Uterus (tissue), 2 donors: Measurements from ENCODE around the gene PCSK4.

Source experiments
- CTCF ChIP-seq, 4 experiments: fragments of 200-600 bp in 2 of 4; fragments of 450-650 bp in 2 of 4; sonication (generic) in 2 of 4; IDR thresholded peaks; one replicate each; pipeline ENCODE4 v1.5.1; 2016 to 2019; ENCODE audit warnings: antibody characterized with exemption in 4 of 4, mild to moderate bottlenecking in 2 of 4, moderate library complexity in 1 of 4
- POLR2A ChIP-seq, 2 donors: fragments of 450-650 bp; IDR thresholded peaks; one replicate each; pipeline ENCODE4 v1.6.1; 2016; ENCODE audit warnings: antibody characterized with exemption in 2 of 2, mild to moderate bottlenecking in 1 of 2, moderate library complexity in 1 of 2

- TF ChIP-seq CTCF (IDR thresholded peaks at IDR 0.05) (no peak), POLR2A (IDR thresholded peaks at IDR 0.05) (no peak)
These were observed 16.0 kb downstream of the PCSK4 start for GRCh38 chr19:1474011-1474764.
